ENCODE data around the gene RANBP9. TPM values are rescaled to one million over a fixed set of nuclear protein-coding genes. Genes with fewer than 3 reads are reported as not detected.

RANBP9 gene
- total RNA-seq, 2 experiments from 2014 or later, result 57.2 to 74.3 TPM

DNA sequence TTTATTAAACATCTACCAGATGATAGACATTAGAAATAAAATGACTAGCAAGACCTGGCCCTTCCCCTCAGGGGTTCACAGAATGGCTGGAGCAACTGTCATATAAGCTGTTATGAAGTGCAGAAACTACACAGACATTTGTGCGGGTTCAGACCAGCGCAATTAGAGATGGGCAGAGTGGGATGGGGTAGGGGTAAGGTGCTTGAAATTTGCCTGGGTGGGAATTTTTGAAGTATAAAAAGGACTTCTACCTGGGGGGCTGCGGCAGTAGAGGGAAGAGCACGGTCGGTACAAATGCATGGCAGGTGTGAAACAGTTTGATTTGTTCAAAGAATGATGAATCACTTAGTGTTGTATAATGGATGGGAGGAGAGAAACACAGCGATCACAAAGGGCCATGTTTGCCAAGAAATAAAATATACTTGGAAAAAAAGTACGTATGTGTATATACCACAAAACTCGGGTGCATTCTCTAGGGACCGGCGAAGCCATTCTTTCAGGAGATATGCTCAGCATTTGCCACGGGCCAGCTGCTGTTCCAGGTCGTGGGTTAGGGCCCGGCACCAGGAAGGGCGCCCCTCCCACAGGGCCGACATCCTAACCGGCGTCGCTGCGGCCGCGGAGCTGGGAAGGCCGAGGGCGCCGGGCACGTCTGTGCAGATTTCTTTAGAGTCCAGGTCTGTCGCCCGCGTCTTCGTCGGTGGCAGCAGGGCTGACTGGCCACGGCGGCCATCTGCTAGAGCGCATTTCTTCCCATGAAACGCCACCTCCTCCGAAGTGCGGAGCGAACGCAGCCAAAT lies 97.3 kb downstream of the RANBP9 start:
- Mint-ChIP-seq H3K27me3 (no peaks in the 10 kb centered on the region), H3K27ac (peak overlapping the region; percentile 94), H3K4me3 (peak overlapping the region; percentile 96), H3K36me3 (peaks cover 25% of the 10 kb centered on the region), H3K4me1 (peaks cover 56% of the 10 kb centered on the region), H3K9me3 (ENCODE audit: low read depth) (no peaks in the 10 kb centered on the region)
- ATAC-seq (peak; percentile 28), DNase-seq (no peak)
- CTCF ChIA-PET, result interaction anchor here (1.2 to 5.3 kb wide), 16 partner anchors 9 to 181 kb away, joined by 3 to 61 read pairs (median 6); partner anchors contain the start of genes GFOD1, RANBP9 and SIRT5

DNA sequence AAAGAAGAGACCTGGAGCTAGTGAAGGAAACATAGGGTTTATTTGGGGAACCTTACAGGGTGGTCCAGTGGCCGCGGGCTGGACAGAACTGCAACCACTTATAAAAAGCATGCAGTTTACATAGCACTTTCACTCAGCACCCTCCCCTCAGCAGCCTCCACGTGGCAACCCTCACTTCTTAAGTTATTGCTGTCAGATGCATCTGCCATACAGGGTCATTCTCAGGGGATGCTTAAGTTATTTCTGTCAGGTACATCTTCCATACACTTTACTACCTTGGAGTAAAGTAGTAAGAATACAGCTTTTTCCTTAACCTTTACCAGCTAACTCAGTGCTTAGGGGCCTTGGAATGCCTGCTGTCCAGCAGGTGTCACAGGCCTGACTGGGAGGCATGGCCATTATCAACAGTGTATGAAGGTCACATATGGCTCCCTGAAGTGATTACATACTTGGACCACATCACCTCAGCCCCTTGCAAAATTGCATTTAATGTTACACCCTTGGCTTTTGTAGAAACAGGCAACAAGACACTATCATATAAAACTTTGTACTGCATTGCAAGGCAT lies 98.5 kb downstream of the RANBP9 start:
- Mint-ChIP-seq H3K27me3 (no peaks in the 10 kb centered on the region), H3K36me3 (peaks cover 17% of the 10 kb centered on the region), H3K9me3 (ENCODE audit: low read depth) (no peaks in the 10 kb centered on the region), H3K27ac (no peak overlapping the region), H3K4me3 (no peak overlapping the region), H3K4me1 (peaks cover 52% of the 10 kb centered on the region)
- CTCF ChIA-PET, result interaction anchor here (1.5 to 5.3 kb wide), 3 partner anchors 39 to 83 kb away, joined by 3 to 61 read pairs (median 20); partner anchors contain the start of gene SIRT5
- DNase-seq (no peak), ATAC-seq (no peak)

DNA sequence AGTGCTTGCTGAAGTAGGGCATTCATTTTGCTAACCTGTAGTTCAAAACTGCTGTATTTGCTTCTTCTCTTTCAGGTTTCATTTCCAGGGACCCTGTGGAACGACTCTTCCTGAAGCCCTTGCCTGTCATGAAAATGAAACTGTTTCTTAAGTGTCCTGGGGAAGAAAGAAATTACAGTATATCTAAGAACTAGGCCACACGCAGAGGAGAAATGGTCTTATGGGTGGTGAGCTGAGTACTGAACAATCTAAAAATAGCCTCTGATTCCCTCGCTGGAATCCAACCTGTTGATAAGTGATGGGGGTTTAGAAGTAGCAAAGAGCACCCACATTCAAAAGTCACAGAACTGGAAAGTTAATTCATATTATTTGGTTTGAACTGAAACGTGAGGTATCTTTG lies 99.9 kb downstream of the RANBP9 start:
- DNase-seq, result no peak
- ATAC-seq, result no peak
- H3K27me3 Mint-ChIP-seq, result no peaks in the 10 kb centered on the region
- no peaks in the 10 kb centered on the region for H3K9me3 Mint-ChIP-seq (ENCODE audit: low read depth)
- CTCF ChIA-PET, result interaction anchor here (1.6 to 2.1 kb wide), 2 partner anchors 13 to 37 kb away, joined by 3 to 9 read pairs; no protein-coding TSS in a partner anchor
- peak overlapping the region; percentile 84 for H3K27ac Mint-ChIP-seq
- peaks cover 9% of the 10 kb centered on the region for H3K36me3 Mint-ChIP-seq
- peaks cover 41% of the 10 kb centered on the region for H3K4me1 Mint-ChIP-seq
- peak overlapping the region; percentile 53 for H3K4me3 Mint-ChIP-seq

DNA sequence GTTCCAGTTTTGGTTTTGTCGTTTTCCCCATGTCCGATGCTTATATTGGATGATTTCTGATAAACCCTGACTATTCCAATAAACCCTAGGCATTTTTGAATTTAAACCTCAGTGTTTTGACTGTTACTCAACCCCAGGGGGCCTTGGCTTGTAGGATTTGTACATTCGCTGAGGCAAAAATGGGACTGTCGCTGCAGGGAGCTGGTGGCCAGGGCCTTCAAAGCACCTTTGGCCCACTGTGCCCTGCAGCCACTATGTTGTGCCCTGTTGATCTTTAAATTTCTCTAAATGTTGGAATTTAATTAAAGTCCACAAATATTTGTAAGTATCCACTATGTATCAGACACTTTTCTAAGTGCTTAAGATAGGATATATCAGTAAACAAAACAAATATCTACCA lies 106.0 kb downstream of the RANBP9 start:
- CTCF ChIA-PET, result interaction anchor here (1.3 to 2.3 kb wide), 3 partner anchors 9 to 31 kb away, joined by 3 to 11 read pairs (median 8); partner anchors contain the start of genes NOL7 and SIRT5

DNA sequence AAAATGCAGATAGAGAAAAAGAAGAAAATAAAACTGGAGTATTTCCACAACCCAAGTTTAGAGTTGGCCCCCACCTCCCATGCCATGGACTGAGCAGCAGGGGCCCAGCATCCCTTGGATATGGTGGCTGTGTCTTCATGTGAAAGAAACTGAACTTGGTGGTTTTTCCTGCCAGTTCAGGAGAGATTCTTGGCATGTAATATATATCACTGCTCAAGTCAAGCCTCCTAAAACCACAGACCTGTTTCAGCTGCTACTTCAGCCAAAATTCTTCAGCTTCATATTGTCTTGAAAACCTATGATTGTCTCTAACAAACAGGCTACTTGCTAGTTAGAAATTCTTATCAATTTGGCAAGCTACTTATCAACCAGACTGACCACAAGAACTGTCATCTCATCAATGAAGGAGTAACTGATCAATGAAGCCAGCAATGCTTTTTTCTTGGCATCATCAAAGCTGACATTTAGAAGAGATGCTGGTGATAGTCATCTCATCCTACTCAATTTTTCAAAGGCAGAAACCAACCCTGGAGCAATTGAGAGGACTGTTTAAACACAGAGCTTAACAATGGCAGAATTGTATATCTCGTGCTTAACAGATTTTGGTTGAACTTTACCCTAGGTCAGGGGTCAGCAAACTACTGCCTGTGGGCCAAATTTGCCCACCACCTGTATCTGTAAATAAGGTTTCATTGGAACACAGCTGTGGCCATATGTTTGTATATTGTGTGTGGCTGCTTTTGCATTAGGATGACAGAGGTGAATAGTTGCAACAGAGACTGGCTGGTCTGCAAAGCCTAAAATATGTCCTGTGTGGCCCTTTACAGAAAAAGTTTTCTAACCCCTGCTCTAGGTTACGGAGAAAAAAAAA lies 106.9 kb downstream of the RANBP9 start:
- H3K36me3 Mint-ChIP-seq, result peaks cover 15% of the 10 kb centered on the region
- ATAC-seq (no peak), DNase-seq (no peak)
- H3K27me3 Mint-ChIP-seq, result no peaks in the 10 kb centered on the region
- CTCF ChIA-PET, result interaction anchor here (0.7 to 2.3 kb wide), 4 partner anchors 10 to 182 kb away, joined by 3 to 11 read pairs (median 6); partner anchors contain the start of genes NOL7 and SIRT5
- H3K9me3 Mint-ChIP-seq (ENCODE audit: low read depth), result no peaks in the 10 kb centered on the region
- no peak overlapping the region for H3K4me3 Mint-ChIP-seq
- H3K4me1 Mint-ChIP-seq, result peaks cover 4% of the 10 kb centered on the region
- no peak overlapping the region for H3K27ac Mint-ChIP-seq

More for the DNA sequence above, 106.0 kb downstream of the RANBP9 start:
- Mint-ChIP-seq H3K9me3 (ENCODE audit: low read depth) (no peaks in the 10 kb centered on the region), H3K4me1 (peaks cover 6% of the 10 kb centered on the region), H3K27me3 (no peaks in the 10 kb centered on the region), H3K36me3 (peaks cover 15% of the 10 kb centered on the region), H3K27ac (no peak overlapping the region), H3K4me3 (no peak overlapping the region)
- no peak for ATAC-seq
- no peak for DNase-seq

DNA sequence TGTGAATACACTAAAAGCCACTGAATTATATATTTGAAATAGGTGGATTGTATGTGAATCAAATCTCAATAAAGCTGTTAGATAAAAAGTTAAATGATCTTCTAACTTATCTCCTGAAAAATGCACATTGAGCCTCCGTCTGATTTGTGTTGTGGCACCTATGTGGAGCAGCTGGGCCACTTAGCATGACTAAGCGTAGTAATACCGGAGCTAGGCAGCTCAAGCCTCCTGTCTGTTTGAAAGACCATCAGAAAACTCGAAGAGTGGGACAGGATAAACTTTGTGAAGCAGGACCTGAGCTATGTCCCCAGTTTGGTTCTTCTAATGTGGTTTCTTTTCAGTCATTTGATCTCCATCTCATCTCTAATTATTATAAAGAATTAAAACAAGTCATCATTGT lies 107.5 kb downstream of the RANBP9 start:
- Mint-ChIP-seq H3K9me3 (ENCODE audit: low read depth) (no peaks in the 10 kb centered on the region), H3K4me3 (no peak overlapping the region), H3K36me3 (peaks cover 15% of the 10 kb centered on the region), H3K4me1 (peaks cover 4% of the 10 kb centered on the region), H3K27me3 (no peaks in the 10 kb centered on the region), H3K27ac (no peak overlapping the region)
- CTCF ChIA-PET, result interaction anchor here (2.0 to 2.3 kb wide), 2 partner anchors 11 to 29 kb away, joined by 8 to 11 read pairs; partner anchors contain the start of genes NOL7 and SIRT5
- no peak for ATAC-seq
- no peak for DNase-seq

DNA sequence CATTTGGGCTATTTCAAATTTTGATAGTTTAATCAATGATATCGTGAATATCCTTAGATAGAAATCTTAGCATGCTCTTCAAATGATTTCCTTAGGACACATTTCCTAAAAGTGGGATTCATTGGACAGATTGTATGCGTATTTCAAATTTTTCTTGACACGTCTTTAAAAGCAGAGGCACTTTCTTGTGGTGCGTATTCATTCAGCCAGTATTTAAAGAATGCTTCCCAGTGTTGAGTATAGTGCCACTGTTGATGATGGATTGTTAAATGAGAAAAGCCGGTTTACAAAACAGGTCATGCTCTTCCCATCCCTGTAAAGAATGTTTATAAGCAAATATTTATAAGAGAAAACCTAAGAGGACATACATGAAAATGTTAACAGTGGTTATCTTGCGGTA lies 111.6 kb downstream of the RANBP9 start:
- no peaks in the 10 kb centered on the region for H3K9me3 Mint-ChIP-seq (ENCODE audit: low read depth)
- H3K36me3 Mint-ChIP-seq, result peaks cover 18% of the 10 kb centered on the region
- CTCF ChIA-PET, result no interaction called here
- H3K27me3 Mint-ChIP-seq, result no peaks in the 10 kb centered on the region
- DNase-seq (no peak), ATAC-seq (no peak)
- H3K4me3 Mint-ChIP-seq, result no peak overlapping the region
- peaks cover 4% of the 10 kb centered on the region for H3K4me1 Mint-ChIP-seq
- H3K27ac Mint-ChIP-seq, result no peak overlapping the region

DNA sequence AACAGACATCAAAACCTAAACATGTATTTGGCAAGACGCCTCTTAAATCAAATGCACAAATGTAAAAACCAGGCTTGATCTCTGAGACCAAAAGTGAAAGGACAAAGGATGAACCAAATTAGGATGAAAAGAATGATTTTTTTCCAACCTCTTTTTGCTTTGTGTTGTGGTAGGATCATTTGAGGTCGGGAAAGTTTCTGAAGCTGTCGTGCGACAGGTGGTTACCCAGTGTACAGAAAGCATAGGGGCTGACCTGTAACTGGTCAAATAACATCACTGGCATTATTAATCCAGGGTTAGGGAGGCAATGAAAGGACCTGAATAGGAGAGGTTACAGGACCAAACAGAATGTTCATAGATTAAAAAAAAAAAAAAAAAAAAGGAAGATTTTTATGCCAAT lies 114.6 kb downstream of the RANBP9 start:
- no peaks in the 10 kb centered on the region for H3K9me3 Mint-ChIP-seq (ENCODE audit: low read depth)
- no peaks in the 10 kb centered on the region for H3K27me3 Mint-ChIP-seq
- H3K4me3 Mint-ChIP-seq, result no peak overlapping the region
- H3K27ac Mint-ChIP-seq, result no peak overlapping the region
- DNase-seq (no peak), ATAC-seq (no peak)
- peaks cover 14% of the 10 kb centered on the region for H3K36me3 Mint-ChIP-seq
- CTCF ChIA-PET, result no interaction called here
- H3K4me1 Mint-ChIP-seq, result peaks cover 2% of the 10 kb centered on the region

DNA sequence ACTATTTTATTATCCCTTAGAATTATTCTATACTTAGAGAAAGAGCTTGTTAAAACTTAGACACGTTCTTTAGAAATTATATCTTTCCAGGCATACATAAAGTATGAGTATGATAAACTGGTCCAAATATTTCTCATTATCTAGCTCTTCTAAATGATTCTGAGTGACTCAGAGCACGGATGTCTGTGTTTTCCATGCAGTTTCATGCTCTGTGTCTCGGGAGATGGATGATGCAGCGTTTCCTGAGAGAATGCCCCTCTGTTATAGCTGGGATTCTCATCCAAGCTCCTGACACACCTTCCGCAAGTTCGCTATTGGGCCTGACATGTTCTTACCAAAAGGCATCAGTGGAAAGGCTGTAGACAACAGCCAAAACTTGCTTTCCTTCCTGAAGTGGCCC lies 117.9 kb downstream of the RANBP9 start:
- no peak for DNase-seq
- H3K4me1 Mint-ChIP-seq, result peaks cover 2% of the 10 kb centered on the region
- no peak for ATAC-seq
- no peak overlapping the region for H3K27ac Mint-ChIP-seq
- H3K36me3 Mint-ChIP-seq, result peaks cover 8% of the 10 kb centered on the region
- H3K27me3 Mint-ChIP-seq, result no peaks in the 10 kb centered on the region
- H3K9me3 Mint-ChIP-seq (ENCODE audit: low read depth), result no peaks in the 10 kb centered on the region
- CTCF ChIA-PET, result interaction anchor here (2.3 to 2.5 kb wide), 2 partner anchors 19 to 21 kb away, joined by 9 to 11 read pairs; partner anchors contain the start of genes NOL7 and SIRT5
- no peak overlapping the region for H3K4me3 Mint-ChIP-seq

DNA sequence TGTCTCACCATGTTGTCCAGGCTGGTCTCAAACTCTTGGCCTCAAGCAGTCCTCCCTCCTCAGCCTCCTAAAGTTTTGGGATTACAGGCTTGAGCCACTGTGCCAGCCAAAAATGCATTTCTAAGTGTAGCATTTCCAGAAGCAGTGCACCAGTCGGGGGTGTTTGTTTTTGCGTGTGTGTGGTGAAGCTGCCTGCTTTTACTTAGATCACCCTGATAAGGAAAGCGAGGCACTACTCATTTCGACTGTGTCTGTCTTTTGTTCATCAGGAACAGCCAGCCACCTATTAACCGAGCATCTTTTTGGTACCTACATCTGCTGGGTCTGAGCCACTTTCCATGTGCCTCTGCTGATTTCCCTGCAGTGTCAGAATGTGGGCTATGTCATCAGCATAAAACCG lies 118.5 kb downstream of the RANBP9 start:
- Mint-ChIP-seq H3K27ac (no peak overlapping the region), H3K36me3 (peaks cover 8% of the 10 kb centered on the region)
- CTCF ChIA-PET, result interaction anchor here (0.6 to 2.5 kb wide), 3 partner anchors 18 to 100 kb away, joined by 3 to 11 read pairs (median 4); partner anchors contain the start of gene SIRT5

DNA sequence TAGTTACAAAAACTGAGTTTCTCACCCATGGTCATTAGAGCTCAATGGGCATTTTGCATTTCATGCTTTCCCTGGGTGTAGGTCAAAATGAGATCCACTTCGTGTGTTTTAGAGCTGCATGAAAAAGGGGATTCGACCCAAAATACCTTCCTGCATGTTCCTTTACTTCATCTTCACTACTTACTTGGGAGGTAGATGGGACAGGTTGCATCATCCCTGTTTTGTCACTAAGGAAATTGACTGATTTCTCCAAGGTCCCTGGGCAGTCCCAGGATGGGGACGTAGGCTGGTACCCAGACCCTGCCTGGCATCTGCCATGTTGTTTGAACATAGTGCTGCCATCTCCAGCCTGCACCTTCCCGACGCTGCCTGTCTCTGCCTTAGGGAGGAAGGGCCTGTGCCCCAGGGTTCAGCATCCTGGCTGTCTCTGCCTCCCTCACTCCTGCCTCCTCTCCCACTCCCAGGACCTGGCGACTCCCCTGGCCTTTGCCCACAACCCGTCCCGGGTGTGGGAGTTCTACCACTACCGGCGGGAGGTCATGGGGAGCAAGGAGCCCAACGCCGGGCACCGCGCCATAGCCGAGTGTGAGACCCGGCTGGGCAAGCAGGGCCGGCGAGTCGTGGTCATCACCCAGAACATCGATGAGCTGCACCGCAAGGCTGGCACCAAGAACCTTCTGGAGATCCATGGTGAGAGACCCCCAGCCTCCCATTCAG lies 120.3 kb downstream of the RANBP9 start:
- H3K9me3 Mint-ChIP-seq (ENCODE audit: low read depth), result no peaks in the 10 kb centered on the region
- peaks cover 4% of the 10 kb centered on the region for H3K36me3 Mint-ChIP-seq
- ATAC-seq (peak; percentile 16), DNase-seq (no peak)
- CTCF ChIA-PET, result interaction anchor here (1.0 kb wide), 1 partner anchor 24 kb away, joined by 3 read pairs; the partner anchor contains the start of gene NOL7
- H3K27ac Mint-ChIP-seq, result no peak overlapping the region
- H3K4me3 Mint-ChIP-seq, result no peak overlapping the region
- peaks cover 2% of the 10 kb centered on the region for H3K4me1 Mint-ChIP-seq
- no peaks in the 10 kb centered on the region for H3K27me3 Mint-ChIP-seq

More for the DNA sequence above, 118.5 kb downstream of the RANBP9 start:
- Mint-ChIP-seq H3K4me1 (peaks cover 2% of the 10 kb centered on the region), H3K4me3 (no peak overlapping the region), H3K9me3 (ENCODE audit: low read depth) (no peaks in the 10 kb centered on the region), H3K27me3 (no peaks in the 10 kb centered on the region)
- DNase-seq (no peak), ATAC-seq (no peak)

DNA sequence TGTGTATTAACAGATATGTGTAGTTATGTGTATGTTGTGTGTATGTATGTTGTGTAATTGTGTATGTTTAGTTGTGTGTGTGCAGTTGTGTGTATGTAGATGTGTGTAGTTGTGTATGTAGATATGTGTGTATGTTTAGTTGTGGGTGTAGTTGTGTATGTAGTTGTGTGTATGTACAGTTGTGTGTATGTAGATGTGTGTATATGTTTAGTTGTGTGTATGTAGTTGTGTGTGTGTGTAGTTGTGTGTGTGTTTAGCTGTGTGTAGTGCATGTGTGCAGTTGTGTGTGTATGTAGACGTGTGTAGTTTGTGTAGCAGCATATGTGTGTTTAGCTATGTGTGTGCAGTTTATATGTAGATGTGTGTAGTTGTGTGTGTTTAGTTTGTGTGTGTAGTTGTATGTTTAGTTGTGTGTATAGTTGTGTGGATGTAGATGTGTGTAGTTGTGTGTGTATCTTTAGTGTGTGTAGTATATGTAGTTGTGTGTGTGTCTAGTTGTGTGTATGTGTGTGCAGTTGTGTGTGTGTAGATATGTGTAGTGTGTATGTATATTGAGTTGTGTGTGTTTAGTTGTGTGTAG lies 121.0 kb downstream of the RANBP9 start:
- H3K9me3 Mint-ChIP-seq (ENCODE audit: low read depth), result no peaks in the 10 kb centered on the region
- no peak for DNase-seq
- H3K27me3 Mint-ChIP-seq, result no peaks in the 10 kb centered on the region
- H3K4me3 Mint-ChIP-seq, result no peak overlapping the region
- H3K4me1 Mint-ChIP-seq, result peaks cover 2% of the 10 kb centered on the region
- peaks cover 1% of the 10 kb centered on the region for H3K36me3 Mint-ChIP-seq
- CTCF ChIA-PET, result interaction anchor here (1.0 kb wide), 1 partner anchor 25 kb away, joined by 3 read pairs; the partner anchor contains the start of gene NOL7
- ATAC-seq, result no peak
- H3K27ac Mint-ChIP-seq, result no peak overlapping the region

All from activated CD8-positive, alpha-beta memory T cell treated with anti-CD3 and anti-CD28 coated beads, Interleukin-2, amount 10 ng/mL, durations not matched to agents 7 days and 5 days (primary cell).